ENCODE results near the gene VAMP7. TPM values are rescaled to one million over a fixed set of nuclear protein-coding genes. Genes with fewer than 3 reads are reported as not detected.

VAMP7 gene
- total and polyA plus RNA-seq, 2 of the 8 experiments (the other 6 are each of a cell fraction or from before 2014, with no cell fraction given): 14.2 to 22.1 TPM

DNA sequence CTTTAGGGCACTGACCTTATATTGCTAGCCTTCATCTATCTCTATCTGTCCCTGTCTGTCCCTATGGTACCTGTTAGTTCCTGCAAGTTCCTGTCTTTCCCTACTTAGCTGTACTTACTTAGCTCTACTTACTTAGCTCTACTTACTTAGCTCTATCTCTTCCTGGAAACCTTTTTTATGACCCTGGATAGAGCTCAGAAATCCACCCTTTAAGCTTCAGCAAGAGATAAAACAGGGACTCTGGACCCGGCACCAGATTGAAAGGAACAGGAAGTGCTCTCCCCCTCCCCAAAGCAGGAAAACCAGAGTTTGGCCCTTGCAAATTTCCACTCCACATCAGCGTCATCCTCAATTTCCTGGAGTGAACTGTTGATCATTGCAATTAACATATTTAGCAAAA, 104.1 kb downstream of the VAMP7 start:
- DNase-seq (ENCODE audit: low read depth in 1 of 2, low spot score in 2 of 2): no peak
- H4K5ac ChIP-seq (ENCODE audit: insufficient read length, low read depth, low read length): no peak overlapping the region
- no peak overlapping the region for H3K9ac ChIP-seq (replicated peaks in 1 of 4; ENCODE audit: extremely low read depth in 1 of 4, low read depth in 3 of 4, low read length in 3 of 4)
- ChIA-PET CTCF (ENCODE audit: partially characterized antibody) (no interaction called here), POLR2A (ENCODE audit: partially characterized antibody) (no interaction called here)
- H2BK12ac ChIP-seq (ENCODE audit: low read depth, low read length): no peak overlapping the region
- H2BK15ac ChIP-seq (ENCODE audit: low read length): no peak overlapping the region
- FAIRE-seq: no peak
- H3K9me3 ChIP-seq (ENCODE audit: insufficient read depth in 2 of 2, low read depth in 1 of 2, low read length in 1 of 2): peaks cover 58 to 74% of the 10 kb centered on the region in 2 experiments
- H3K4ac ChIP-seq (replicated peaks; ENCODE audit: insufficient read length, low read depth, low read length): no peak overlapping the region
- H2AFZ ChIP-seq (ENCODE audit: low read length): no peak overlapping the region
- no peaks in the 10 kb centered on the region for H3K79me1 ChIP-seq (ENCODE audit: low read depth, low read length)
- no peak overlapping the region for H3K56ac ChIP-seq (replicated peaks; ENCODE audit: insufficient read length, low read depth, low read length)
- H4K20me1 ChIP-seq (replicated peaks in 1 of 2; ENCODE audit: control insufficient read depth in 1 of 2, insufficient read depth in 2 of 2, low read length in 2 of 2): no peaks in the 10 kb centered on the region
- no peak overlapping the region for H4K91ac ChIP-seq (replicated peaks; ENCODE audit: insufficient read length, low read length)
- no peak overlapping the region for H3K4me2 ChIP-seq (ENCODE audit: insufficient read depth in 1 of 2, low read depth in 2 of 2, low read length in 2 of 2)
- no peak overlapping the region for H2AK5ac ChIP-seq (ENCODE audit: low read depth, low read length)
- no peak for TF ChIP-seq TAF1 (IDR thresholded peaks at IDR 0.05; ENCODE audit: low read depth, low read length)
- no peak for TF ChIP-seq KDM4A (IDR thresholded peaks at IDR 0.05; ENCODE audit: low read depth, low read length, severe bottlenecking)
- TF ChIP-seq, protein P1, sequence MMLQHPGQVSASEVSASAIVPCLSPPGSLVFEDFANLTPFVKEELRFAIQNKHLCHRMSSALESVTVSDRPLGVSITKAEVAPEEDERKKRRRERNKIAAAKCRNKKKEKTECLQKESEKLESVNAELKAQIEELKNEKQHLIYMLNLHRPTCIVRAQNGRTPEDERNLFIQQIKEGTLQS (IDR thresholded peaks at IDR 0.05; ENCODE audit: insufficient read depth, low read depth, low read length): no peak
- TF ChIP-seq CREB1 (IDR thresholded peaks at IDR 0.05): no peak
- no peak for TF ChIP-seq RAD21 (IDR thresholded peaks at IDR 0.05 in 1 of 2, conservative IDR thresholded peaks at IDR 0.05 in 1 of 2; ENCODE audit: low read depth in 2 of 2, low read length in 2 of 2)
- TF ChIP-seq TBP (IDR thresholded peaks at IDR 0.05; ENCODE audit: low read depth, low read length): no peak
- TF ChIP-seq EZH2 (IDR thresholded peaks at IDR 0.05; ENCODE audit: low read depth, low read length, severe bottlenecking): no peak
- no peak for TF ChIP-seq ASH2L (IDR thresholded peaks at IDR 0.05; ENCODE audit: low read length)
- TF ChIP-seq SIRT6 (IDR thresholded peaks at IDR 0.05; ENCODE audit: low read length): no peak
- no peak for TF ChIP-seq YY1 (IDR thresholded peaks at IDR 0.05; ENCODE audit: low read depth, low read length)
- TF ChIP-seq FOSL1 (IDR thresholded peaks at IDR 0.05; ENCODE audit: insufficient read depth, low read depth, low read length): no peak
- no peaks in the 10 kb centered on the region for H3K27me3 ChIP-seq (replicated peaks in 1 of 4; ENCODE audit: control insufficient read depth in 3 of 4, extremely low read depth in 1 of 4, insufficient read depth in 3 of 4, low read length in 3 of 4)
- H2BK20ac ChIP-seq (ENCODE audit: low read length): no peak overlapping the region
- no peaks in the 10 kb centered on the region for H3K79me2 ChIP-seq (ENCODE audit: control insufficient read depth in 1 of 2, insufficient read depth in 2 of 2, low read length in 2 of 2)
- no peak overlapping the region for H4K8ac ChIP-seq (ENCODE audit: extremely low read depth, insufficient read depth, low read length)
- no peak overlapping the region for H2BK5ac ChIP-seq (ENCODE audit: low read depth, low read length)
- H3K23ac ChIP-seq (ENCODE audit: insufficient read length): no peak overlapping the region
- H3K4me1 ChIP-seq (replicated peaks in 1 of 4; ENCODE audit: control insufficient read depth in 3 of 4, insufficient read depth in 4 of 4, low read length in 3 of 4): no peaks in the 10 kb centered on the region
- WGBS, 2 experiments (ENCODE audit: extremely low coverage in 1 of 2, insufficient coverage in 1 of 2, insufficient read length in 1 of 2, insufficient replicate concordance in 2 of 2, low coverage in 1 of 2, low lambda C conversion rate in 2 of 2, missing lambda C conversion rate in 1 of 2): 67% methylated on average over 2 of the region's 2 CpGs; no CpG with 5 or more reads in 1 of the 2 experiments
- H2BK120ac ChIP-seq (replicated peaks; ENCODE audit: low read depth, low read length): no peak overlapping the region
- H3K14ac ChIP-seq (ENCODE audit: insufficient read length): no peak overlapping the region
- no peaks in the 10 kb centered on the region for H3K36me3 ChIP-seq (ENCODE audit: control insufficient read depth in 2 of 4, insufficient read depth in 4 of 4, low read length in 3 of 4)
- no peak overlapping the region for H3K27ac ChIP-seq (ENCODE audit: low read depth, low read length)
- peaks cover 1% of the 10 kb centered on the region; the same call in 1 of the 2 replicates for H3K23me2 ChIP-seq (ENCODE audit: low read depth, low read length)
- no peak overlapping the region for H3K4me3 ChIP-seq (ENCODE audit: extremely low read depth in 1 of 4, insufficient read depth in 2 of 4, low read depth in 3 of 4, low read length in 4 of 4)
- H3K18ac ChIP-seq (ENCODE audit: extremely low read depth, low read length): no peak overlapping the region
